Esophagus (tissue), 2 donors: ENCODE data around the gene SLC35F3. TPM values are rescaled to one million over a fixed set of nuclear protein-coding genes. Genes with fewer than 3 reads are reported as not detected.
"Not testable (repeated sequence)": the region's sequence is repeated elsewhere in the genome, so short reads cannot be mapped to it uniquely, and the experiment has no call there.

Source experiments
- H3K27ac ChIP-seq, 2 donors: one replicate each; pipeline ENCODE4 v1.5.1; 2013; ENCODE audit warnings: low read depth in 2 of 2, mild to moderate bottlenecking in 2 of 2, inconsistent platforms in 1 of 2, low read length in 1 of 2, moderate library complexity in 1 of 2
- H3K27me3 ChIP-seq, 2 donors: one replicate each; pipeline ENCODE4 v1.6.1; 2013; ENCODE audit warnings: low read length in 2 of 2, control low read depth in 1 of 2, mild to moderate bottlenecking in 1 of 2; ENCODE audit not compliant: insufficient read depth in 2 of 2, control insufficient read depth in 1 of 2
- H3K36me3 ChIP-seq, 2 donors: one replicate each; pipeline ENCODE4 v1.6.1; 2013; ENCODE audit warnings: low read length in 1 of 2; ENCODE audit not compliant: control insufficient read depth in 2 of 2, insufficient read depth in 2 of 2
- H3K4me1 ChIP-seq, 2 donors: one replicate each; pipeline ENCODE4 v1.6.1; 2013; ENCODE audit warnings: low read length in 1 of 2; ENCODE audit not compliant: control insufficient read depth in 2 of 2, insufficient read depth in 2 of 2
- H3K4me3 ChIP-seq, 2 donors: one replicate each; pipeline ENCODE4 v1.5.1; 2013; ENCODE audit warnings: low read length in 2 of 2, mild to moderate bottlenecking in 2 of 2, low read depth in 1 of 2, moderate library complexity in 1 of 2
- H3K9me3 ChIP-seq, 2 donors: one replicate each; pipeline ENCODE4 v1.6.1; 2013; ENCODE audit warnings: mild to moderate bottlenecking in 2 of 2, low read depth in 1 of 2, low read length in 1 of 2, moderate library complexity in 1 of 2; ENCODE audit not compliant: control insufficient read depth in 2 of 2, insufficient read depth in 1 of 2
- WGBS, 2 donors: extraction: QIAGEN DNeasy Blood & Tissue Kit; methylation state at CpG; one replicate each; pipeline ENCODE4 v1.1.7; 2013; 5-methylcytosine and 5-hydroxymethylcytosine counted together
- polyA plus RNA-seq, 2 donors: library from polyadenylated mRNA; stranded (reverse); fragments of 200-250 nt; gene quantifications; one replicate each; pipeline ENCODE4 v1.2.3, GENCODE V29; 2013
- donor health status: healthy with polysubstance abuse.
- donor health status: Bipolar disorder and iron deficiency.

Gene SLC35F3
- polyA plus RNA-seq, 2 donors: 0.24 to 0.69 TPM

- H3K4me3 ChIP-seq: no peak overlapping the region
- no peaks in the 10 kb centered on the region for H3K36me3 ChIP-seq
- H3K27ac ChIP-seq: no peak overlapping the region
- no peaks in the 10 kb centered on the region for H3K9me3 ChIP-seq
- 70 to 72% methylated on average over 2 of the region's 2 CpGs for WGBS, 2 donors
- H3K27me3 ChIP-seq: no peaks in the 10 kb centered on the region
- no peaks in the 10 kb centered on the region for H3K4me1 ChIP-seq
Measured at GRCh38 chr1:234199476-234200127, 295.1 kb downstream of the SLC35F3 start.

- Histone ChIP-seq H3K4me3 (no peak overlapping the region), H3K4me1 (no peaks in the 10 kb centered on the region), H3K36me3 (no peaks in the 10 kb centered on the region), H3K27me3 (no peaks in the 10 kb centered on the region), H3K27ac (no peak overlapping the region), H3K9me3 (no peaks in the 10 kb centered on the region)
- 66 to 67% methylated on average over 4 of the region's 4 CpGs for WGBS, 2 donors
Measured at GRCh38 chr1:234200566-234200965, 296.1 kb downstream of the SLC35F3 start.

GRCh38 chr1:234201600-234201999, 297.1 kb downstream of the SLC35F3 start:
- 76 to 78% methylated on average over 5 of the region's 5 CpGs for WGBS, 2 donors
- Histone ChIP-seq H3K9me3 (no peaks in the 10 kb centered on the region), H3K27ac (no peak overlapping the region), H3K27me3 (no peaks in the 10 kb centered on the region), H3K36me3 (no peaks in the 10 kb centered on the region), H3K4me3 (no peak overlapping the region), H3K4me1 (no peaks in the 10 kb centered on the region)

GRCh38 chr1:234205966-234206365, 301.5 kb downstream of the SLC35F3 start:
- H3K4me3 ChIP-seq: no peak overlapping the region
- no peaks in the 10 kb centered on the region for H3K9me3 ChIP-seq
- H3K27ac ChIP-seq: no peak overlapping the region
- 54 to 73% methylated on average over 7 of the region's 7 CpGs for WGBS, 2 donors
- H3K4me1 ChIP-seq: peaks cover 0 to 2% of the 10 kb centered on the region in 2 donors
- H3K27me3 ChIP-seq: no peaks in the 10 kb centered on the region
- no peaks in the 10 kb centered on the region for H3K36me3 ChIP-seq

GRCh38 chr1:234206651-234207284, 302.3 kb downstream of the SLC35F3 start:
- H3K36me3 ChIP-seq: no peaks in the 10 kb centered on the region
- peaks cover 0 to 2% of the 10 kb centered on the region in 2 donors for H3K4me1 ChIP-seq
- H3K27me3 ChIP-seq: no peaks in the 10 kb centered on the region
- no peak overlapping the region for H3K27ac ChIP-seq
- 55 to 60% methylated on average over 18 of the region's 18 CpGs for WGBS, 2 donors
- no peaks in the 10 kb centered on the region for H3K9me3 ChIP-seq
- no peak overlapping the region for H3K4me3 ChIP-seq

GRCh38 chr1:234208351-234208750, 303.9 kb downstream of the SLC35F3 start:
- Histone ChIP-seq H3K36me3 (no peaks in the 10 kb centered on the region), H3K27me3 (no peaks in the 10 kb centered on the region), H3K9me3 (no peaks in the 10 kb centered on the region), H3K4me1 (peaks cover 0 to 2% of the 10 kb centered on the region in 2 donors), H3K4me3 (no peak overlapping the region), H3K27ac (no peak overlapping the region)
- 57 to 70% methylated on average over 3 of the region's 3 CpGs for WGBS, 2 donors

GRCh38 chr1:234208791-234209190, 304.3 kb downstream of the SLC35F3 start:
- Histone ChIP-seq H3K4me3 (no peak overlapping the region), H3K27ac (no peak overlapping the region), H3K36me3 (no peaks in the 10 kb centered on the region), H3K9me3 (no peaks in the 10 kb centered on the region), H3K27me3 (no peaks in the 10 kb centered on the region), H3K4me1 (peaks cover 0 to 2% of the 10 kb centered on the region in 2 donors)
- WGBS, 2 donors: 61 to 78% methylated on average over 1 of the region's 1 CpG

- WGBS, 2 donors: 94 to 97% methylated on average over 1 of the region's 1 CpG
- H3K4me1 ChIP-seq, H3K27me3 ChIP-seq, H3K9me3 ChIP-seq, H3K27ac ChIP-seq, H3K36me3 ChIP-seq, H3K4me3 ChIP-seq: not testable (repeated sequence)
Measured at GRCh38 chr1:234210429-234210828, 306.0 kb downstream of the SLC35F3 start.

GRCh38 chr1:234211855-234212254, 307.4 kb downstream of the SLC35F3 start:
- H3K36me3 ChIP-seq, H3K4me3 ChIP-seq, H3K27ac ChIP-seq, H3K9me3 ChIP-seq, H3K27me3 ChIP-seq: not testable (repeated sequence)
- WGBS, 2 donors: 62 to 70% methylated on average over 2 of the region's 2 CpGs
- H3K4me1 ChIP-seq: peaks cover 6 to 14% of the 10 kb centered on the region in 2 donors
